Measurements from ENCODE around the gene TMEM129. TPM values are rescaled to one million over a fixed set of nuclear protein-coding genes. Genes with fewer than 3 reads are reported as not detected.

The TMEM129 gene
- total RNA-seq, 1 donor from 2014 or later, result 12.8 TPM

DNA sequence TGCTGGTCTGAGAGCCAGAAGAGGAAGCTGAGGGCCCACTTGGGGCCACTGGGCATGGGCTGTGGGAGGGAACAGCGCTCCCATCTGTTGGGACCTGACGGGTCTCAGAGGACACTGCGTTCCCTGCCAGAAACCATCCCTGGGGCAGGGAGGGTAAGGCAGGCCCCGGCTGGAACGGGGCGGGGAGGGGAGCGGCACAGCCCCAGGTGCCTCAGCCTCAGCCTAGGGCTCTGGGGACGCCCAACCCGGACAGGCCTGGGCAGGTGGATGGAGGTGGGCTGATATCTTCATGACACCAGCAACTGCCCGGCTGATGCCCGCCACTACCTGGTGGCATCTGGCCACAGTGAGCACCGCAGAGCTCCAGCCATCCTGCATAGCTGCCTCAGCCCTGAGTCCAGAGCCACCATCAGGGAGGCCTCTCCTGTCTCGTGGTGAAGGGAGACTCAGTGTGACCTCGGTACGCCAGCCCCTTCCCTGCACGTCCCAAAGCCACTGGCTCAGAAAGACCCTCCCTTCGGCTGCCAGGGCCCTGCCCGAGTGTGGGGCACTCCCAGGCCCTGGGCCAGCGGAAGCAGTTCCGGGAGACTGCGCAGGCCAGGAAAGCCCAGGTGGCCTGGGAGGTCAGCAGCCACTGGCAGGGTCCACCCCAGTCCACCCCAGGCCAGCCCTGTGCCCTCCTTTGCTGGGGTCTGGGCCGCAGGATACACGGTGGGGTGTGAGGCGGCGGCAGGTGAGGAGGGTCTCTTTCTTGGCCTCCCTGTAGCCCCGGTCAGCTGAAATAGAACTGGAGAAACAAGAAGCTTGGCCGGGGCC lies 37.4 kb upstream of the TMEM129 start:
- no peak for DNase-seq

DNA sequence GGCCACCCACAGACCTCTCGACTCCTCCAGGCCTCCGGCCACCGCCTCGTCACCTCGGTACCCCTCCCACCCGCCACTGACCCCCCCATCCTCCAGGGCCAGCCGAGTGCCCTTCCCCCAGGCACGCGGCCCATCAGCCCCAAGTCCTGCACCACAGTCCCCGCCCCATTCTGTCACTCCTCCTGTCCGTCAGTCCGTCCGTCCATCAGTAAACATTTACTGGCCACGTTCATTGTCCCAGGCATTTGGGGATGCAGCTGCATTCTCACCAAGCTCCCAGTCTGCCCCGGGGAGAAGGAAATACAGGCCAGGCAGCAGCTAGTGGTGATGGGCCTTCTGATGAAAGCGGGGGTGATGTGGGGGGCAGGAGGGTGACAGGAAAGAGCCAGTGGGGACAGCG lies 36.7 kb upstream of the TMEM129 start:
- no peak for DNase-seq

DNA sequence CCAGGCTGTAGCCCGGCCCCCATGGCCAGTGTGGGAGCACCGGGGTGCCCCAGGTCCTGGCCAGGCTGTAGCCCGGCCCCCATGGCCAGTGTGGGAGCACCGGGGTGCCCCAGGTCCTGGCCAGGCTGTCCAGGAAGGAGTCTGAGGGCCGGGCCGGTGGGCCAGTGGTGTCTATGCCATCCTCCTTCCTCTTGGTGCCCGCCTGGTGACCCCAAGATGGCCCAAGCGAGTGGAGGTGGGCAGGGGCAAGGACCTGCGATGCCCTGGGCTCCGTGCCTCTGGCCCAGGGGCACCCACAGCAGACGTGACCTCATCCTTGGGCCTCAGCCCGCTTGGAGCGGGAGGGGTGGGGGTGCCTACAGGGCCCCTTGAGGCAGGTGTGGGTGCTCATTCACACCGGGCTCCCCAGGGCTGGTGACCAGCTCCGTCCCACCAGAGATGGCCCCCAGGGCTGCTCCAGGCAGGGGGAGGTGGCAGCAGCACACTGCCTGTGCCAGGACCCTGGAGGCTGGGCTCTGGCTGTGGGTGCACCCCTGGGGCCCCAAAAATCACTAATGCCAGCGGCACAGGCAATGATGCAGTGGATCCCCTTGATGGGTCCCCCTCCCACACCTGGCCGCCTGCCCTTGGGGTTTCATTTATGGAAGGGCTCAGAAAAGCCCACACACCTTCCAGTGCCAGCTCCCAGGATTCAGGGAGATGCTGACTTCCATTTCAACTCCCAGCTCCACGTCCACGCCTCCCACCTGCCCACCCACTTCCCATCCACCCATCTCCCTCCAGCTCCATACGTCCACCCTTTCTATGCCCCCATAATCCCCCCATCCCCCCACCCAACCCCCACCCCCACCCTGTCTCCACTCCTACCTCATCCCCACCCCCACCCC lies 36.0 kb upstream of the TMEM129 start:
- DNase-seq, result no peak

DNA sequence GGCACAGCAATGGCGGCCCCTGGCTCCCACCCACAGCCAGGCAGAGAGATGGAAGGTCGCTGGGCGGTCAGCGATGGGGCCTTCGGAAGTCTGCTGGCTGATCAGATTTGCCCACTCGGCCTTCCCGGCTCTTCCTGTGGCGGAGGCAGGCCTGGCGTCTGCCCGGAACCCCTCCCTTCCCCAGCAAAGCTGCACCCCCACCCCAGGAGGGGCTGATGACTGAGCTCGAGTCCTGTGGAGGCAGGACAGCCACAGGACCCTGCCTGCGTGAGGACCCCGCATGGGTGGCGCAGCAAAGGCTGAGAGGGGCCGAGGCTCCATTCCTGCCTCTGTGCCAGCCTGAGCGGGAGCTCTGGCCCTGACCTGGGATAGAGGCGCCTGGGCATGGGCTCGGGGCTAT lies 35.0 kb upstream of the TMEM129 start:
- DNase-seq, result no peak

DNA sequence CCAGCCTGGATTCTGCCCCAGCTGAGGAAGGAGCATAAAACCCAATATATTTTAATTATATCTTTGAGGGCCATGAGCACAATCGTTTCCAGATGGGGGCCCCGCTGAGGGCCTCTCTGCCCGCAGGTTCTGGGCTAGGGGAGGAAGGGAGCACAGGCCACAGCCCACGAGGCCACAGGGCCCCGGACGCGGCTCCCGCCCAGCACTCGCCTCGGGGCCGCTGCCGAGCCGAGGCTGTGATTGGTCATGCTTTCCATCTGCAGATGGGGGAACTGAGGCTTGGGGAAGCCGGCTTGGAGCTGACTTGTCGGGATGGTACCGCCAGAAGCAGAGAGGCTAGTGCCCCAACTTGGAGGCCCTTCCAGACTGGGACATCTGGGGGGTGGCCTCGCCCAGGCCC lies 34.2 kb upstream of the TMEM129 start:
- no peak for DNase-seq

DNA sequence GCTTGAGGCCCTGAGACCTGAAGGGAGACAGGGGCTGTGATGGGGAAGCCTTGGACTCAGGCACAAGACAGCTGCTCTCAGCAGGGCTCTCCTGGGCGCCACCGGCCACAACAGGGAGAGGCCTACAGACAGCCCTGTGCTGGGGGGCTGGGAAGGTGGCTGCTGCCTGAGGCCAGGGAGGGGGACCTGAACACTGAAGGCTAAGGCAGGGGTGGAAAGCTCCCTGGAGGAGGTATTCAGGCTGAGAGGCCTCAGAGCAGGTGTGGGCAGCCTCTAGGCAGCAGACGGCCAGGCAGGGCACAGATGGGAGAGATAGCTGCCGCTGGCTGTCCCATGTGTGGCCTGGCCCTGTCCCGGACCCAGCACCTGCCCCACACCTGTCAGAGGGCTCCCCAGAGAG lies 33.2 kb upstream of the TMEM129 start:
- DNase-seq, result no peak

DNA sequence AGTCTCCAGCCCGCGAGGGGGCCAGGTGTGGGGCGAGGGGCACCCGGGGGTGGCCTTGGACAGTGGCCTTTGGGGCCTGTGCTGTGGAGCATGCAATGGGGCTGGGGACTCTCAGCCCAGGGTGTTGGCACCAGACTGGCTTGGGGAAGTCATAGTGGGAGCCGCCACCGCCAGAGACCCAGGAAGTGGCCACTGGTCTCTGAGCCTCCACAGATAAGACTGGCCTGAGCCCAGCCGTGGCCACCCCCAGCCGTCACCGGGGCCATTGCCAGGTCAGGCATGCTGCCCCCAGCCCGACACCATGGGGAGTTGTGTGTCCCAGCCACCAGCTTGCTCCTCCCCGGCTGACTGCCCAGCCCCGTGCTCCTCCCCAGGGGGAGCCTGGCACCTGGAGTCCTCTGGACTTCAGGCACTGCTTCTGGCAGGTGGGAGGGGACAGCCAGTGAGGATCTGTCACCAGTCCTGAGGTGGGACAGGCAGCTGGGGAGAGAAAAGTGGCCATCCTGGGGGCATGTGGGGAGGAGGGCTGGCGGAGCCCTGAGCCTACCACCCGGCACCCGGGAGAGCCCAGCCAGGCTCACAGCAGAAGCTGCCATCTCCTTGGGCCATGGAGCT lies 32.7 kb upstream of the TMEM129 start:
- no peak for DNase-seq

DNA sequence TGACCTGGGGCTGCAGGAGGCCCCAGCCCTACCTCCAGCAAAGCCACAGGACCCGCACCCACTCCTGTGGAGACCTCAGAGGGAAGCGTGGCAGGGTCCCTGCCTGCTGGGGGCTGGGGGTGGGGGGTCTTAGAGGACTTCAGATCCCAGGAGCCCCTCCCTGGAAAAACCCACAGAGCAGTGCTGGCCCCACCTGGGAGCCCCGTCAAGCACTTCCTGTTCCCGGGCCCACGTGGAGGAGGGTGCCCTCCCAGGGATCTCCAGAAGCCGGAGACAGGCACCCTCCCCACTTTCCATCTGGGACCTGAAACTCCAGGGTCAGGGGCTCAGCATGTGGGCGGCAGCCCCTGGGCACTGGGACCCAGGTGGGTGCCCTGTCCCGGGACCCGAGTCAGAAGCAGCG lies 32.2 kb upstream of the TMEM129 start:
- no peak for DNase-seq

DNA sequence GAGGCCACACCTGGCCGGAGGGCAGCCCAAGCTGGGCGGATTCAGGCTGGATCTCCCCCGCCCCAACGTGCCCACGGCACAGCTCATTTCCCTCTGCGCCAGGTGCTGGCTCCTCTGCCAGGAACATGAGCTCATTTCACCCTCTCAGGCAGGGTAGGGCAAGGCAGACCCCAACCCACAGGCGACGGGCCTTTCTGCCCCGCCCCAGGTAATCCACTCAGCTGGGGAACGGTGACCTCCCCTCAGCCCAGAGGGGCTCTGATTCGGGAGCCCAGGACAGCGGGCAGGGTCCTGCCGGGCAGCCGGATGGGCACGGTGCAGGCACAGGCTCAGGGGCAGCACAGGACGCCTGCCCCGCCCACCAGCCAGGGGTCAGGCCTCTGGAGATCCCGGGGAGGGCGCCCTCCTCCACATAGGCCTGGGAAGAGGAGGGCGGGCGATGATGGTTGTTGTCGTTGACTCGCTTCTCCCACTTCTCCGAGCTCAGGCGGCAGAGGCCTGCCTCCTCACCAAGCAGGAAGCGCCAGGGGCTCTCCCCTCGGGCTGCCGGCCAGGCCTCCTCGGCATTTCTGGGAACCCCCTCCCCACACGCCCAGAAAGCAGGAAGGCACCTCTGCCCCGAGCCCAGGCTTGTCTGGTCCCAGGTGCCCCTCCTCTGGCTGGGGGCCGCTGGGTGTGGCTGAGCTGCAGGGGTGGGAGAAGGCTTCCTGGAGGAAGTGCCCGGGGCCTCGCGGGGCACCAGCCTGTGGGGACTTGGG lies 31.3 kb upstream of the TMEM129 start:
- DNase-seq, result no peak

DNA sequence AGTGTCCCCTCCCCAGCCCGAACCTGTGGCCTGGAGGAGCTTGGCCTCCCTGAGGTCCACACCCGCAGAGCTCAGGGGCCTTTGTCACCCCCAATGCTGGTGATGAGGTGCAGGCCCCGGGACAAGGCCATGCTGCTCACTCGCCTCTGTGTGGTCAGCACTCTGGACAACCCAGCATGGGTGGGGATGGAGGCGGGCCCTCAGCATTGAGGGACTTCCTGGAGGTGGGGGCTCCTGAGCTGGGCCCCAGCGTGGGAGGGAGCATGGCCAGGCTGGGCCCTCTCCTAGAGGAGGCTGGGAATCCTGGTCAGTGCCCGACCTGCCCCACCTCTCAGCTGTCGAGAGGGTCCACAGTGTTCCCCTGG lies 30.8 kb upstream of the TMEM129 start:
- no peak for DNase-seq

DNA sequence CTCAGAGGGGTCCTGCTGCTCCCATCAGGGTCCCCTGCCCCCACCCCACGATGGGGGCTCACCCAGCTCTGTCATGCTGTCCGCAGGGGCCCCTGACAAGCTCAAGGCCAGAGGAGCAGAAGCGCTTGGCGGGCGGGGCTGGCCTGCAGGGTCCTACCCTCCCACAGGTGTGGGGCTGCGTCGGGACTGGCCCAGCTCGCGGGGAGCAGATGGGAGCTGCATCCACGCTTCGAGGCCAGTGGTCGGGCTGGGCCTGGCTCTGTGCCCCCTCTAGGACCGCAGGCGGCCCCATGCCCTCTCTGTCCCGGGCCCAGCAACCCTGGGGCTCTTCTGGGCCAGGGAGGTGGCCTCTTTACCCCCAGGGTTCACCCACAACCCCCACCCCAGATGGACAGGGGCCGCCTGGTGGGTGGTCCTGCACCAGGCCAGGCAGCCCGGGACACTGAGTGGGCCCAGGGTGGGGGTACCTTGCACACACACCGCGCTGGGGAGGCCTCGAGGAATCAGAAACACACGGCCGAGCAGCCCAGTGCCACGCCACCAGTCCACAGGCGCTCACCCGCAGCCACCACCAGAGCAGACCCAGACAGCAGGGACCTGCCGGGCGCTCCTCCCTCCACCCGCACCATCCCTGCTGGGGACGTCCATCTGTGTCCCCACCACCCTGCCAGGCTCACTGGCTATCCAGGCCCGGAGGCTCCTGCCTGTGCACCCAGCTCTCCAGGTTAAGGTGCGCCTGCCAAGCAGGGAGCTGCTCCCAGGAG lies 30.2 kb upstream of the TMEM129 start:
- DNase-seq, result no peak

DNA sequence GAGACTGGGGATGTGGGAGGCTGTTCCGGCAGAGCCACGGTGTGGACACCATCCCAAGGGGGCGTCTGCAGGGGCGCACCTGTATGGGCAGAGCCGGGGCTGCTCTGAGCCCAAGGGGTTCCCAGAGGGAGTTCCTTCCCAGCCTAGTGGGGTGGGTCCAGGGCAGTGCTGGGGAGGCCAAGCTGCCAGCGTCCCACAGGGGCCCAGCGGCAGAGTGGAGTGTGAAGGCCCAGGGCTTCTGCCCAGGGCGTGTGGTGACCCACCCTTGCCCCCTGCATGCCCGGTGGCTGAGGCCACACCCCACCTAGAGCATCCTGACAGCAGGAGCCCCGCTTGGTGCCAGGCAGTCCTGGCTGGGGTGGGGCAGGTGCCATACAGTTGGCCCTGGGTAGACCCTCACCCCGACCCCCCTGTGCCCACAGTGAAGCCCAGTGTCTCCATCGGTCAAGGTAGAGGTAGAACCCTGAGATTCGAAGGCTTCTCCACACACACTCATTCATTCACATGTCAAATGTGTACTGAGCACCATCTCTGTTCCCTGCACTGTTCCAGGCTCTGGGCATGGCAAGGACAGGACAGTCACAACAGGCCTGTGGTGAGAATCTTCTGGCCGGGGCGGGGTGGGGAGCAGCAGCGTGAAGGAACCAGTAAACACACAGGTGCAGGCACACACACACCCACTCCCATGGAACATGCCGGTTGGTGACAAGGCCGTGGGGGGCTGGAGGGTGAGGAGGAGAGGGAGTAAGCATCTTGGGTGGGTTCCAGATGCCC lies 29.4 kb upstream of the TMEM129 start:
- DNase-seq, result no peak

DNA sequence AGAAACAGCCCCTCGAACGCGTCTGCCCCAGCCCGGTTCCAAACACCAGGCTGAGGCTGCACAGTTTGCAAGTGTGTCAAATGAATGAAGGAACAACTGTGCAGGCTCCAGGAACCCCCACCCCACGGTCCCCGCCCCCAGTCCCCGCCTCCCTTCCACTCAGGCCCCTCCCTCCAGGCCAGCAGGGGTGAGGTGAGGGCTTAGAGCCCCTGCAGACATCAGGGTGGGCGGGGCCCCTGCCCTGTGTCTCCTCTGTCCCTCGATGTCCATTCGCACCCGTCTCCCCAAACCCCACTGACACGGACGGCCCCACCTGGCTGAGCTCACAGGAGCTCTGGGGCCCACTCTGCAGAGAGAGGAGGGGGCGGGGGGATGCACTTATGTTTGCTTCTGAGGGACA lies 28.7 kb upstream of the TMEM129 start:
- DNase-seq, result no peak

DNA sequence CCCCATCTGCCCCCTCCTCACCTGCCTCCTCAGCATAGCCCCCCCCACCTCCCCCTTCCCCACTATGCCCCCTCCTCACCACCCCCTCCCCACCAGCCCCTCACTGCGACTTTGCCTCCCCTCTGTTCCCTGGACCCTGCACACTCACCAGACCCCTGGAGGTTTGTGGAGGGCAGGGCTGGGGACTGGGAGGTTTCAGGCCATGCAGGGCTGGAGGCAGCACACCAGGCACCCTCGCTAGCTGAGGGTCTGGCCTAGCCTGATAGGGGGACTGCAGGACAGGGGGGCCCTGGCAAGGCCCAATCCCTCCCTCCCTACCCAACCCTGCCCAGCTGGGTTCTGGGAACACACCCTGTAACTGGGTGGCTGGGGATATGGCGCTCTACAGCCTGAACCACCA lies 28.2 kb upstream of the TMEM129 start:
- DNase-seq, result no peak

DNA sequence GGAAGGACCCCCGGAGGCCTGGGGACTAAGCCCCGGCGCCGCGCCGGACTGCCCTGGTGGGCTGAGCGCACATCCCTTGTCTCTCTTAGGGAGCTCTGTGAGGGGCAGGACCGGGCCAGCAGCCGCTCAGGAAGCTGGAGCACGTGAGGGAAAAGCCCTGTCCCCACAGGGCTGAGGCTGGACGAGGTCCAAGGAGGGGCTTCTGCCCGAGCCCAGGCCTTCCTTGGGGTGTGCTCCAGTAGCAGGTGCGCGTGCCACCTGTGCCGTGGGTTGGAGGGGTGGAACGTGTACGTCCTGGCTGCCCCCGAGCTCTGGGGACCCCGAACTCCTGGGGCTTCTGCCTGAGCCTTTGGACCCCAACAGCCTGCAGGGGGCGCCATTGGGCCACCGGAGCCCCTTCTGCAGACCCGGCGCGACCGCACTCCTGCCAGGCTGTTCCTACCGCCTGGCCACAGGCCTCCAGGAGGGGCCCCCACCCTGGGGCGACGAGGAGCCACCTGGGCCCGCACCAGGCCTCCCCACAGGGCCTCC lies 27.4 kb upstream of the TMEM129 start:
- DNase-seq, result no peak

DNA sequence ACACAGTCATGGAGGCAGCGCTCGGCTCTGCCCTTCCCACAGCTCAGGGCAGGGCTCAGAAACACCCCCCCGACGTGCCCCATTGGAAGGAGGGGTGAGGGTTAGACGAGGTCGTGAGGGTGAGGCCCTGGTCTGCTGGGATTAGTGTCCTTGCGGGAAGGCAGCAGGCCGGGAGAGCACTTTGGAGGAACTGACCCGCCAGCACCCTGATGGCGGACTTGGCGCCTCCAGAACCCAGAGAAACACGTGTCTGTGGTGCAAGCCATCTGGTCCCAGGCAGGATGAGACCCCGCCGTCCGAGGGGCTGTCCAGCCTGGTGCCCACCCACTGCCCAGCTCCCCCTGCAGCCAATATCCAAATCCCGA lies 26.5 kb upstream of the TMEM129 start:
- DNase-seq, result no peak

DNA sequence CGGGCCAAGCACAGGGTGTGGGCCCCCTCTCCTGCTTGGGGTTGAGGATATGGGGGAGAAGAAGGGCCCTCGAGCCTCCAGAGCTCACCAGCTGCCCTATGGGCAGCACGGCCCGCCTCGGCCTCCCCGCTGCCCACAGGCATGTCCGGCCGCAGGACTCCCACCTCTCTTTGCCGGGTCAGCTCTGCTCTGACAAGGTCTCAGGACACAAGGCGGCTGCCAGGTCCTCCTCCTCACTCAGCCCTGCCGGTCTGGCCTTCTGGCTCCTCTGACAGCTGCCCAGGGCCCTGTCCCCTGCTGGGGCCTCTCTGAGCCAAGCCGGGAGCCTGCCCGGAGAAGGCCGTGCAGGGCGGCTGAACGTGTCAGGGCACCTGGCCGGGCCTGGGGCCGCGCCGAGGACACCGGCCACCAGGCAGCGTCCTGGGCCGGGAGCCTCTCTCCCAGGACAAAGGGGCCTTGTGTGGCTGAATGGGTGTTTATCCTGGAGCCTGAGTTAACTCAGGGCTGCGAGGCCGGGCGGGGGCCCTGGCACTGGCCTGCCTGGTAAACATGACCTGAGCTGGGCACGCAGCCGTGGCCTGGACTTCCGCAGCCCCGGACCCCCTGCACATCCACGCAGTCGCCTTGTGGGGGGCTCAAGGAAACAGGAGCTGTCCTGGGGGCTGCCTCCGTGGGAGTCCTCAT lies 25.9 kb upstream of the TMEM129 start:
- DNase-seq, result no peak

DNA sequence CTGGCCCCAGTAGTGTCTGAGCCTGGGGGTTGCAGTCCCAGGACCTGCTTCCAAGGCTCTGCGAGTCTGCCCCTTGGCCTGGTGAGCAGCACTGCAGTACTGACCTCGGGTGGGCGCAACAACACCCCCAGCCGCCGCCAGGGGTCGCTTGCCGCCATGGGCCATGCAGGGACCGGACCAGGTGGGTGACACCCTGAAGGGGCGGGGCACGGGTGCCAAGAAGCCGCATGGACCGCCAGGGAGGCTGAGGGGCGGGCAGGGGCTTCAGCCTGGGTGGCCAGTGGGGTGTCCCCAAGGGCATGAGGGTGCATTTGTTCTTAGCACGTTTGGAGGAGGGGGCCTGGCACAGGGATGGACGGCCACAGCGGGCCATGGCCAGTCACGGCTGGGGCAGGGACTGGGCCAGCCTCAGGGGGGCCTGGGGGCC lies 25.2 kb upstream of the TMEM129 start:
- DNase-seq, result no peak

DNA sequence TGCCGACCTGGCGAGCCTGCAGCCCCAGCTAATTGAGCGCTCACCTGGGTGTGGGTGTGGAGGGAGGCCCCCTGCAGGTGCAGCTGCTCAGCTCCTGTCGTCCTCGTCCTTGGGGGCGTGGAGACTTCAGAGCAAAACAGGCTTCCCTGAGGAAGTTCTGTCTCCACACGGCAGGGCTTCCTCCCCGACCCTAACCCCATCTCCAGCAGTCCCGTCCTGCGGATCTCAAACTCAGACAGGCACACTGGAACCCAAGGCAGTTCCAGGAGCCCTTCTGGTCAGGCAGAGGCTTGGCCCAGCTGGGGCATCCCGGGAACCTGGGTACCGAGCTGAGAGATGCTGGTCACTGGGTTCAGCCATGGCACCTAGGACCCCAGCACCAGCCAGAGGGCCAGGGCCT lies 24.6 kb upstream of the TMEM129 start:
- no peak for DNase-seq

DNA sequence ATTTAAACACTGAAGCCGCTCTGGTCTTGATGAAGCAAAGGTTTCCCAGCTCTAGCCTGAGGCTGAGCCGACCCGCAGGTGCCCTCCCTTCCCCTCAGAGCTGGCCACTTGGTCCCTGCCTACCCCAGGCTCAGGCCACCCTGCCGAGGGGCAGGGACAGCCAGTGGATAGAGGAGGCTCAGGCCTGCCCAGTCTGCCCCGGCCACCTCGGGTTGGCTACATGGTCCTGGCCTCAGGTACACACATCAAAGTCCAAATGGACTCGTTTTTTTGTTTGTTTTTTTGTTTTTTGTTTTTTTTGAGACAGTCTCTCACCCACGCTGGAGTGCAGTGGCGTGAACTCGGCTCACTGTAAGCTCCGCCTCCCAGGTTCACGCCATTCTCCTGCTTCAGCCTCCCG lies 24.0 kb upstream of the TMEM129 start:
- DNase-seq, result no peak

All from occipital lobe (tissue), 2 donors.